HG02870 (cell line): ENCODE results near the gene NR2F1-AS1.

ENCODE experiments used
- ATAC-seq: cut with Tn5 transposase; IDR thresholded peaks from one replicate; pipeline ENCODE4 v1.9.1; 2021; ENCODE audit warnings: mild to moderate bottlenecking, moderate library complexity; ENCODE audit not compliant: unreplicated experiment

Gene NR2F1-AS1

GRCh38 chr5:93438124-93438523 is 142.9 kb downstream of the NR2F1-AS1 start:
- no peak for ATAC-seq

- no peak for ATAC-seq
These were observed 144.9 kb downstream of the NR2F1-AS1 start for GRCh38 chr5:93436083-93436482.

GRCh38 chr5:93433422-93433821 is 147.6 kb downstream of the NR2F1-AS1 start:
- ATAC-seq: no peak

GRCh38 chr5:93431250-93431649 is 149.8 kb downstream of the NR2F1-AS1 start:
- ATAC-seq: no peak

- no peak for ATAC-seq
These were observed 150.3 kb downstream of the NR2F1-AS1 start for GRCh38 chr5:93430673-93431199.

GRCh38 chr5:93430118-93430517 is 150.9 kb downstream of the NR2F1-AS1 start:
- ATAC-seq: no peak

- ATAC-seq: no peak
These were observed 152.2 kb downstream of the NR2F1-AS1 start for GRCh38 chr5:93428868-93429267.

GRCh38 chr5:93427316-93427715 is 153.7 kb downstream of the NR2F1-AS1 start:
- no peak for ATAC-seq

- no peak for ATAC-seq
These were observed 155.9 kb downstream of the NR2F1-AS1 start for GRCh38 chr5:93425096-93425495.

GRCh38 chr5:93423300-93423699 is 157.7 kb downstream of the NR2F1-AS1 start:
- no peak for ATAC-seq

- no peak for ATAC-seq
These were observed 158.3 kb downstream of the NR2F1-AS1 start for GRCh38 chr5:93422652-93423280.

GRCh38 chr5:93421987-93422401 is 159.0 kb downstream of the NR2F1-AS1 start:
- ATAC-seq: no peak

- ATAC-seq: no peak
These were observed 159.6 kb downstream of the NR2F1-AS1 start for GRCh38 chr5:93421468-93421867.

- ATAC-seq: no peak
These were observed 163.5 kb downstream of the NR2F1-AS1 start for GRCh38 chr5:93417490-93417889.

- ATAC-seq: no peak
These were observed 165.2 kb downstream of the NR2F1-AS1 start for GRCh38 chr5:93415819-93416218.

GRCh38 chr5:93411716-93412115 is 169.3 kb downstream of the NR2F1-AS1 start:
- no peak for ATAC-seq

GRCh38 chr5:93409691-93410090 is 171.3 kb downstream of the NR2F1-AS1 start:
- no peak for ATAC-seq

- ATAC-seq: no peak
These were observed 173.6 kb downstream of the NR2F1-AS1 start for GRCh38 chr5:93407454-93407853.

GRCh38 chr5:93406971-93407401 is 174.0 kb downstream of the NR2F1-AS1 start:
- ATAC-seq: no peak

GRCh38 chr5:93404246-93404645 is 176.8 kb downstream of the NR2F1-AS1 start:
- ATAC-seq: no peak

GRCh38 chr5:93403141-93403928 is 177.7 kb downstream of the NR2F1-AS1 start:
- ATAC-seq: no peak

GRCh38 chr5:93402451-93402850 is 178.6 kb downstream of the NR2F1-AS1 start:
- ATAC-seq: no peak
